ENCODE data around the gene SLC37A1. TPM values are rescaled to one million over a fixed set of nuclear protein-coding genes. Genes with fewer than 3 reads are reported as not detected.

The SLC37A1 gene
- total RNA-seq, 1 experiment from 2014 or later = 37.7 TPM

- WGBS (ENCODE audit: extremely low coverage, insufficient read length, low lambda C conversion rate) = no CpG with 5 or more reads among the region's 4 CpGs
- H2BK12ac ChIP-seq (ENCODE audit: insufficient read length, low read depth, low read length) = no peak overlapping the region
- Mint-ChIP-seq H3K27me3 (ENCODE audit: low read depth) (peaks cover 51% of the 10 kb centered on the region), H3K4me1 (peaks cover 0 to 4% of the 10 kb centered on the region in 2 experiments; a peak in 2 of 4 replicates), H3K9me3 (peaks cover 8 to 20% of the 10 kb centered on the region in 2 experiments; a peak in 4 of 5 replicates), H3K27ac (no peak overlapping the region), H3K4me3 (no peak overlapping the region), H3K36me3 (ENCODE audit: insufficient read depth in 1 of 3, low read depth in 3 of 3) (peaks cover 0 to 5% (median 3%) of the 10 kb centered on the region in 3 experiments; a peak in 3 of 7 replicates)
- no peaks in the 10 kb centered on the region for H3K23me2 ChIP-seq (ENCODE audit: insufficient read length, low read depth, low read length, poor library complexity, severe bottlenecking)
- H3K9me3 ChIP-seq (ENCODE audit: control insufficient read depth, low read depth, low read length) = no peaks in the 10 kb centered on the region
- H3K4me1 ChIP-seq (ENCODE audit: insufficient read depth, low read length) = no peaks in the 10 kb centered on the region; the same call in 1 of the 2 replicates
- H3K4ac ChIP-seq (ENCODE audit: low read depth, low read length) = no peak overlapping the region
- H3K4me2 ChIP-seq (ENCODE audit: insufficient read depth, insufficient read length, low read length) = no peak overlapping the region
- no peaks in the 10 kb centered on the region for H3K79me1 ChIP-seq (ENCODE audit: insufficient read depth, low read depth, low read length, poor library complexity, severe bottlenecking)
- H3K14ac ChIP-seq (ENCODE audit: insufficient read depth, low read length) = no peak overlapping the region
- no peak overlapping the region for H3T11ph ChIP-seq (ENCODE audit: low read length)
- H3K56ac ChIP-seq (ENCODE audit: insufficient read length, low read depth, low read length) = no peak overlapping the region
- H4K20me1 ChIP-seq (ENCODE audit: control insufficient read depth, insufficient read depth, insufficient read length) = no peaks in the 10 kb centered on the region
- no peak overlapping the region for H3K27ac ChIP-seq (ENCODE audit: insufficient read length, low read depth, low read length)
- H4K8ac ChIP-seq (replicated peaks; ENCODE audit: insufficient read length, low read depth, low read length) = no peak overlapping the region
- no peak overlapping the region for H4K5ac ChIP-seq (ENCODE audit: insufficient read length, low read depth, low read length)
- no peak overlapping the region for H2AK5ac ChIP-seq (ENCODE audit: insufficient read length, low read length)
- no peak overlapping the region for H3K18ac ChIP-seq (ENCODE audit: insufficient read length, low read depth, low read length)
- H2BK5ac ChIP-seq (ENCODE audit: insufficient read length, low read length) = no peak overlapping the region
- no peak overlapping the region for H2BK20ac ChIP-seq (ENCODE audit: low read depth, low read length, poor library complexity, severe bottlenecking)
- no peaks in the 10 kb centered on the region for H3K27me3 ChIP-seq (ENCODE audit: insufficient read depth, low read length)
- no peak for TF ChIP-seq CTCF (conservative IDR thresholded peaks at IDR 0.05)
- H3K23ac ChIP-seq (ENCODE audit: insufficient read length, low read depth, low read length) = no peak overlapping the region
- DNase-seq = no peak
- H3K9ac ChIP-seq (ENCODE audit: extremely low read depth, insufficient read length, low read length) = no peak overlapping the region
- H2BK120ac ChIP-seq (ENCODE audit: low read depth, low read length, poor library complexity, severe bottlenecking) = no peak overlapping the region
- H2AFZ ChIP-seq (ENCODE audit: low read length) = no peak overlapping the region
- H2BK15ac ChIP-seq (ENCODE audit: low read depth, low read length) = no peak overlapping the region
- no peaks in the 10 kb centered on the region for H3K79me2 ChIP-seq (ENCODE audit: insufficient read depth, low read length)
- no peak overlapping the region for H4K91ac ChIP-seq (ENCODE audit: insufficient read length, low read depth, low read length)
These were observed 88.0 kb downstream of the SLC37A1 start for GRCh38 chr21:42601656-42602055.
